ENCODE measurements around the gene KLHL21. TPM values are rescaled to one million over a fixed set of nuclear protein-coding genes. Genes with fewer than 3 reads are reported as not detected.

KLHL21 gene
- total and polyA plus RNA-seq, 9 of the 15 experiments (the other 6 are each of a cell fraction or from before 2014, with no cell fraction given) = 2.1 to 42.1 (median 17.5) TPM

GRCh38 chr1:6624710-6625583 lies 22.3 kb upstream of the KLHL21 start, which contains the start of gene THAP3 (continued):
- TF ChIP-seq ZMIZ1 (IDR thresholded peaks at IDR 0.05; ENCODE audit: low read depth in 2 of 2, low read length in 2 of 2) (no peak), ZFP36 (IDR thresholded peaks at IDR 0.05; ENCODE audit: low read depth, low read length, partially characterized antibody) (no peak), AFF4 (CRISPR knock-in tag; IDR thresholded peaks at IDR 0.05) (no peak), RUNX1 (IDR thresholded peaks at IDR 0.05; ENCODE audit: low read depth) (no peak), TSHZ1 (CRISPR knock-in tag; IDR thresholded peaks at IDR 0.05) (no peak), ZNF121 (CRISPR knock-in tag; conservative IDR thresholded peaks at IDR 0.05) (no peak), ZNF140 (CRISPR knock-in tag; IDR thresholded peaks at IDR 0.05) (no peak), CBFA2T2 (conservative IDR thresholded peaks at IDR 0.05) (no peak), MED1 (CRISPR knock-in tag; IDR thresholded peaks at IDR 0.05; ENCODE audit: borderline replicate concordance) (no peak), ZNF655 (CRISPR knock-in tag; IDR thresholded peaks at IDR 0.05) (no peak), DMBX1 (CRISPR knock-in tag; IDR thresholded peaks at IDR 0.05; ENCODE audit: borderline replicate concordance) (no peak), ZNF583 (CRISPR knock-in tag; IDR thresholded peaks at IDR 0.05) (no peak), BDP1 (IDR thresholded peaks at IDR 0.05; ENCODE audit: insufficient read depth, insufficient read length) (no peak)
